HepG2 (cell line): ENCODE results near the gene SLC2A5. TPM values are rescaled to one million over a fixed set of nuclear protein-coding genes. Genes with fewer than 3 reads are reported as not detected.

Experiments used
- AGO2 ChIP-seq: fragments of 200-400 bp; formaldehyde crosslinking; optimal IDR thresholded peaks from 2 replicates; pipeline ENCODE3; 2017; ENCODE audit warnings: mild to moderate bottlenecking, low read depth, low read length, moderate library complexity
- ATF1 ChIP-seq: IDR thresholded peaks from 2 replicates; pipeline ENCODE4 v1.6.1; 2016; ENCODE audit warnings: mild to moderate bottlenecking, control low read depth
- DRAP1 ChIP-seq: IDR thresholded peaks from 2 replicates; pipeline ENCODE4 v1.6.1; 2016; ENCODE audit warnings: missing genetic modification reagents, missing compliant biosample characterization
- HNRNPL ChIP-seq: fragments of 200-400 bp; formaldehyde crosslinking; IDR thresholded peaks from 2 replicates; pipeline ENCODE4 v1.6.1; 2017; ENCODE audit warnings: mild to moderate bottlenecking, low read depth, low read length
- KAT2B ChIP-seq: fragments of 150-350 bp; IDR thresholded peaks from 2 replicates; pipeline ENCODE4 v1.6.1; 2014; ENCODE audit warnings: low read depth, low read length, borderline replicate concordance
- NKX3-1 ChIP-seq: sonication (generic); formaldehyde crosslinking; IDR thresholded peaks from 2 replicates; pipeline ENCODE4 v1.5.0; 2020; ENCODE audit warnings: missing genetic modification reagents
- PCBP2 ChIP-seq: fragments of 200-400 bp; formaldehyde crosslinking; optimal IDR thresholded peaks from 2 replicates; pipeline ENCODE3; 2018; ENCODE audit warnings: low read length, low read depth; ENCODE audit not compliant: poor library complexity, severe bottlenecking
- PRDM15 ChIP-seq: sonication (generic); formaldehyde crosslinking; IDR thresholded peaks from 2 replicates; pipeline ENCODE4 v1.4.0; 2020; ENCODE audit warnings: missing genetic modification reagents
- YEATS2 ChIP-seq: sonication (generic); formaldehyde crosslinking; IDR thresholded peaks from 2 replicates; pipeline ENCODE4 v1.4.0; 2020; ENCODE audit warnings: missing genetic modification reagents, borderline replicate concordance
- ZBTB46 ChIP-seq: sonication (generic); formaldehyde crosslinking; IDR thresholded peaks from 2 replicates; pipeline ENCODE4 v1.4.0; 2020; ENCODE audit warnings: mild to moderate bottlenecking, missing genetic modification reagents, borderline replicate concordance
- ZC3H4 ChIP-seq: sonication (generic); formaldehyde crosslinking; IDR thresholded peaks from 2 replicates; pipeline ENCODE4 v1.4.0; 2020; ENCODE audit warnings: missing genetic modification reagents, borderline replicate concordance
- ZNF343 ChIP-seq: sonication (generic); formaldehyde crosslinking; IDR thresholded peaks from 2 replicates; pipeline ENCODE4 v1.4.0; 2020; ENCODE audit warnings: mild to moderate bottlenecking, missing genetic modification reagents
- ZNF44 ChIP-seq: sonication (generic); formaldehyde crosslinking; IDR thresholded peaks from 2 replicates; pipeline ENCODE4 v1.5.1; 2020; ENCODE audit warnings: mild to moderate bottlenecking, missing genetic modification reagents
- ZNF569 ChIP-seq: sonication (generic); formaldehyde crosslinking; IDR thresholded peaks from 2 replicates; pipeline ENCODE4 v1.5.0; 2020; ENCODE audit warnings: mild to moderate bottlenecking, missing genetic modification reagents, moderate library complexity, borderline replicate concordance
- polyA plus RNA-seq, 8 experiments: library from polyadenylated mRNA; depleted of rRNA in 3 of 8; stranded (reverse) in 7 of 8; unstranded in 1 of 8; fragments of >200 nt; fragmentation: Illumina TruSeq in 4 of 8; extraction: Trizol in 4 of 8; gene quantifications; 2 replicates each; pipeline versions ENCODE4 v1.2.1 to v1.2.3, GENCODE V29; 2011 to 2016; ENCODE audit warnings: low read depth in 4 of 8, missing spikeins in 1 of 8, mixed read lengths in 1 of 8; ENCODE audit not compliant: insufficient read depth in 1 of 8
- total RNA-seq, 5 experiments: library from RNA; depleted of rRNA; stranded (reverse); fragments of >200 nt; fragmentation: Illumina TruSeq; extraction: Trizol; gene quantifications; 2 replicates each; pipeline ENCODE4 v1.2.3, GENCODE V29; 2016; ENCODE audit warnings: low read depth in 1 of 5
- TF ChIP-seq, protein P1 (sequence below): sonication (generic); formaldehyde crosslinking; conservative IDR thresholded peaks from 2 replicates; pipeline ENCODE4 v1.8.0; 2022; ENCODE audit warnings: missing genetic modification reagents
- TF ChIP-seq, protein P2 (sequence below): sonication (generic); formaldehyde crosslinking; IDR thresholded peaks from 2 replicates; pipeline ENCODE4 v1.4.0; 2020; ENCODE audit warnings: missing genetic modification reagents, borderline replicate concordance

Gene SLC2A5
- total and polyA plus RNA-seq, 2 of the 13 experiments (the other 11 are each of a cell fraction or from before 2014, with no cell fraction given): 0.04 to 0.54 TPM

DNA sequence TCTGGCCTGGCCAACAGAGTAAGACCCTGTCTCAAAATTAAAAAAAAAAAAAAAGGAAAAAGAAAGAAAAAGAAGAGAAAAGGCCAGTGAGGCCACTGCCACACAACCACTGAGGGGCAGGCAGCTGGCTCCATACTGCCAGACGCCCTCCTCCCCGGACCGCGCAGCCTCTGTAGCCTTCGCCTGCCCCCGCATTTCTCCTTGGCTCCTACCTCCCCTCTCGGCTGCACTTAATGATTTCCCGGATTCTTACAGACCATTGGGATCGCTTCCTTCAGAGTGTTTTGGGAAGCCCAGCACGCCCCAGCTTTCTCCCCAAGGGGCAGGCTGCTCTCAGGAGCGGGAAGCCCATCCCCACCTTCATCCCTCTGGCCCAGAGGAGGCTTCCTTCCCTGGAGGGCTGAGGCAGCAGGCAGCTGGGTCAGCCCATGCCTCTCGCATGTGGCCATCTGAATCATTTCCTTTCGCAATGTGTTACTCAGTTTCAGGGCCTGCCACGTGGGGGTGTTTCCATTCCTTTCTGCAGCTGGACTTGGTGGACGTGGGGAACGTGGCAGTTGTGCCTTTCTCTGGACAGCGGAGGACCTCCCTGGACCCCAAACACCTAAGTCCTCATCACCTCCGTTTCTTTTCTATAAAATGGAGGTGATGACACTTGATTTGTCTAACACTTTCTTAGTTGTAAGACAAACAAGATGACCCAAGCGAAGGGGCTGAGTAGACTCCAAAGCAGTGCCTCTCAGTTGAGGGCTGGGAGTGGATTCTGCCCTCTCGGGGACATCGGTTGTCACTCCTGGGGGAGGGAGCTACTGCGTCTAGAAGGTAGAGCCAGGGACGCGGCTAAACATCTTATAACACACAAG, 2.3 kb downstream of the SLC2A5 start (continued):
- TF ChIP-seq PCBP2 (no peak), ZC3H4 (no peak), YEATS2 (peak; percentile 47; the same call in 1 of the 2 replicates), KAT2B (no peak), PRDM15 (CRISPR knock-in tag) (no peak), ATF1 (CRISPR knock-in tag) (no peak), AGO2 (no peak), DRAP1 (no peak; the same call in 1 of the 2 replicates), HNRNPL (no peak), ZNF569 (no peak), ZNF44 (CRISPR knock-in tag) (peak; percentile 57; the same call in 1 of the 2 replicates), ZBTB46 (no peak), ZNF343 (no peak), NKX3-1 (CRISPR knock-in tag) (peak; percentile 32; the same call in 1 of the 2 replicates)
- TF ChIP-seq, protein P1, sequence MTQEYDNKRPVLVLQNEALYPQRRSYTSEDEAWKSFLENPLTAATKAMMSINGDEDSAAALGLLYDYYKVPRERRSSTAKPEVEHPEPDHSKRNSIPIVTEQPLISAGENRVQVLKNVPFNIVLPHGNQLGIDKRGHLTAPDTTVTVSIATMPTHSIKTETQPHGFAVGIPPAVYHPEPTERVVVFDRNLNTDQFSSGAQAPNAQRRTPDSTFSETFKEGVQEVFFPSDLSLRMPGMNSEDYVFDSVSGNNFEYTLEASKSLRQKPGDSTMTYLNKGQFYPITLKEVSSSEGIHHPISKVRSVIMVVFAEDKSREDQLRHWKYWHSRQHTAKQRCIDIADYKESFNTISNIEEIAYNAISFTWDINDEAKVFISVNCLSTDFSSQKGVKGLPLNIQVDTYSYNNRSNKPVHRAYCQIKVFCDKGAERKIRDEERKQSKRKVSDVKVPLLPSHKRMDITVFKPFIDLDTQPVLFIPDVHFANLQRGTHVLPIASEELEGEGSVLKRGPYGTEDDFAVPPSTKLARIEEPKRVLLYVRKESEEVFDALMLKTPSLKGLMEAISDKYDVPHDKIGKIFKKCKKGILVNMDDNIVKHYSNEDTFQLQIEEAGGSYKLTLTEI (CRISPR knock-in tag): no peak
- TF ChIP-seq, protein P2, sequence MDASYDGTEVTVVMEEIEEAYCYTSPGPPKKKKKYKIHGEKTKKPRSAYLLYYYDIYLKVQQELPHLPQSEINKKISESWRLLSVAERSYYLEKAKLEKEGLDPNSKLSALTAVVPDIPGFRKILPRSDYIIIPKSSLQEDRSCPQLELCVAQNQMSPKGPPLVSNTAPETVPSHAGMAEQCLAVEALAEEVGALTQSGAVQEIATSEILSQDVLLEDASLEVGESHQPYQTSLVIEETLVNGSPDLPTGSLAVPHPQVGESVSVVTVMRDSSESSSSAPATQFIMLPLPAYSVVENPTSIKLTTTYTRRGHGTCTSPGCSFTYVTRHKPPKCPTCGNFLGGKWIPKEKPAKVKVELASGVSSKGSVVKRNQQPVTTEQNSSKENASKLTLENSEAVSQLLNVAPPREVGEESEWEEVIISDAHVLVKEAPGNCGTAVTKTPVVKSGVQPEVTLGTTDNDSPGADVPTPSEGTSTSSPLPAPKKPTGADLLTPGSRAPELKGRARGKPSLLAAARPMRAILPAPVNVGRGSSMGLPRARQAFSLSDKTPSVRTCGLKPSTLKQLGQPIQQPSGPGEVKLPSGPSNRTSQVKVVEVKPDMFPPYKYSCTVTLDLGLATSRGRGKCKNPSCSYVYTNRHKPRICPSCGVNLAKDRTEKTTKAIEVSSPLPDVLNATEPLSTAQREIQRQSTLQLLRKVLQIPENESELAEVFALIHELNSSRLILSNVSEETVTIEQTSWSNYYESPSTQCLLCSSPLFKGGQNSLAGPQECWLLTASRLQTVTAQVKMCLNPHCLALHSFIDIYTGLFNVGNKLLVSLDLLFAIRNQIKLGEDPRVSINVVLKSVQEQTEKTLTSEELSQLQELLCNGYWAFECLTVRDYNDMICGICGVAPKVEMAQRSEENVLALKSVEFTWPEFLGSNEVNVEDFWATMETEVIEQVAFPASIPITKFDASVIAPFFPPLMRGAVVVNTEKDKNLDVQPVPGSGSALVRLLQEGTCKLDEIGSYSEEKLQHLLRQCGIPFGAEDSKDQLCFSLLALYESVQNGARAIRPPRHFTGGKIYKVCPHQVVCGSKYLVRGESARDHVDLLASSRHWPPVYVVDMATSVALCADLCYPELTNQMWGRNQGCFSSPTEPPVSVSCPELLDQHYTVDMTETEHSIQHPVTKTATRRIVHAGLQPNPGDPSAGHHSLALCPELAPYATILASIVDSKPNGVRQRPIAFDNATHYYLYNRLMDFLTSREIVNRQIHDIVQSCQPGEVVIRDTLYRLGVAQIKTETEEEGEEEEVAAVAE: peak; percentile 41; the same call in 1 of the 2 replicates
